Measurements from ENCODE around the gene KLHDC4.
A peak's percentile ranks its signal among the peaks of the same experiment; 100 is the strongest.
"Not testable (repeated sequence)": the region's sequence is repeated elsewhere in the genome, so short reads cannot be mapped to it uniquely, and the experiment has no call there.

KLHDC4 gene

DNA sequence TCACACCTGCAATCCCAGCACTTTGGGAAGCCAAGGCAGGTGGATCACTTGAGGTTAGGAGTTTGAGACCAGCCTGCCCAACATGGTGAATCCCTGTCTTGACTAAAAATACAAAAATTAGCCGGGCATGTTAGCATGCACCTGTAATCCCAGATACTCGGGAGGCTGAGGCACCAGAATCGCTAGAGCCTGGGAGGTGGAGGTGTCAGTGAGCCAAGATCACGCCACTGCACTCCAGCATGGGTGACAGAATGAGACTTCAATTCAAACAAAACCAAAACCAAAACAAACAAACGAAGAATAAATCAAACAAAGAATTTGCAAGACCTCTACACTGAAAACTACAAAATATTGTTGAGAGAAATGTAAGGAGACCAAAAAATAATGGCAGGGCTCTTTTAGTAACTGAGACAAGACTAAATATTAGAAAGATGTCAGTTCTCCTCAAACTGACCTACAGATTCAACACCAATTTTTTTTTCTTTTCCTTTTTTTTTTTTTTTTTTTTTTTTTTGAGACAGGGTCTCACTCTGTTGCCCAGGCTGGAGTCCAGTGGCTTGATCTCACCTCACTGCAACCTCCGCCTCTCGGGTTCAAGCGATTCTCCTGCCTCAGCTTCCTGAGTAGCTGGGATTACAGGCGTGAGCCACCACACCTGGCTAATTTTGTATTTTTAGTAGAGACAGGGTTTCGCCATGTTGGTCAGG lies 23.1 kb upstream of the KLHDC4 start:
- not testable (repeated sequence) for DNase-seq (ENCODE audit: low spot score)

DNA sequence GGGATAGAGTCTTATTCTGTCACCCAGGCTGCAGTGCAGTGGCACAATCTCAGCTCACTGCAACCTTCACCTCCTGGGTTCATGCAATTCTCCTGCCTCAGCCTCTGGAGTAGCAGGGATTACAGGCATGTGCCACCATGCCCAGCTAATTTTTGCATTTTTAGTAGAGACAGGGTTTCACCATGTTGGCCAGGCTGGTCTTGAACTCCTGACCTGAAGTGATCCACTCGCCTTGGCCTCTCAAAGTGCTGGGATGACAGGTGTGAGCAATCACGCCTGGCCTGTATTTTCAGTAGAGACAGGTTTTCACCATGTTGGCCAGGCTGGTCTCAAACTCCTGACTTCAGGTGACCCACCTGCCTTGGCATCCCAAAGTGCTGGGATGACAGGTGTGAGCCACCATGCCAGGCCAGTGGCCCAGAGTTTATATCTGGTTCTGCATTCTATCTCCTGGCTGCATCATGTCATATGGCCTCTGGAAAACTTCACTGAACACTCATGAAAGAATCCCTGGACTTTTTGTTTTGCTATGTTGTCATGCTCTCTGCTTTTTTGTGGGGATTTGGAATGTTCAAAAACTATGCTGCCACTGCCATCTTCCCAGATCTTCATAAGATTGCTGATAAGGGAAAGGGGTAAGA lies 21.8 kb upstream of the KLHDC4 start:
- DNase-seq (ENCODE audit: low spot score): not testable (repeated sequence)

DNA sequence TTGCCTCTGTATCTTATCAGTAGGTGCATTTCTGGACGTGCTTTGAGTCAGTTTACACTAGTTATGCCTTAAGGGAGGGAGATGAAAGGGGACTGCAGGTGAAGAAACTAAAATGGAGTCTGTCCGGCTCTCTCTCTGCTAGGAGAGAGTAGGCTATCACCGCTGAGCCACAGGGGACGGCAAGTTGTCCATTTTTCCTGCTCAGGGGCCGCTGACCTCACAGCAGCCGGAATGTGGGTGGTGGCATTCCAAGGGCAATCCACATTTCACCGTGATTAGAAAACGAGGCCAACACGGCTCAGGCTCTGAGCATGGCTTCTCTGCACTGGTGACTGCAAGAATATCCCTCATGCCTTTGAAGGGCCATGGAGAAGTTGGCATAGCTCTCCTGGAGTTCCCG lies 19.0 kb upstream of the KLHDC4 start:
- DNase-seq (ENCODE audit: low spot score): peak; percentile 63

DNA sequence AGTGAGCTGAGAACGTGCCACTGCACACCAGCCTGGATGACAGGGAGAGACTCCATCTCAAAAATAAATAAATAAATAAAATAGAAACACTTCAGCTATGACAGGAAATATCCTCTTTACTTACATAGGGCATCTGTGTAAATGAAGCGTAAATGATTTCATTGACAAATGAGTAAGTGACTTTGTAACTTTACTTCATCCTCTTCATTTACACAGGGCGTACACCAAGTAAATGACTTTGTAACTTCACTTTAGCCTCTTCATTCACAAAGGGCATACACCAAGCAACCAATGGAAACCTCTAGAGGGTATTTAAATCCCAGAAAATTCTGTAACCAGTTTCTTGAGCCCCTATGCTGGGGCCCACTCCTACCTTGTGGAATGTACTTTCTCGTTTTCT lies 16.2 kb upstream of the KLHDC4 start:
- no peak for DNase-seq (ENCODE audit: low spot score)

DNA sequence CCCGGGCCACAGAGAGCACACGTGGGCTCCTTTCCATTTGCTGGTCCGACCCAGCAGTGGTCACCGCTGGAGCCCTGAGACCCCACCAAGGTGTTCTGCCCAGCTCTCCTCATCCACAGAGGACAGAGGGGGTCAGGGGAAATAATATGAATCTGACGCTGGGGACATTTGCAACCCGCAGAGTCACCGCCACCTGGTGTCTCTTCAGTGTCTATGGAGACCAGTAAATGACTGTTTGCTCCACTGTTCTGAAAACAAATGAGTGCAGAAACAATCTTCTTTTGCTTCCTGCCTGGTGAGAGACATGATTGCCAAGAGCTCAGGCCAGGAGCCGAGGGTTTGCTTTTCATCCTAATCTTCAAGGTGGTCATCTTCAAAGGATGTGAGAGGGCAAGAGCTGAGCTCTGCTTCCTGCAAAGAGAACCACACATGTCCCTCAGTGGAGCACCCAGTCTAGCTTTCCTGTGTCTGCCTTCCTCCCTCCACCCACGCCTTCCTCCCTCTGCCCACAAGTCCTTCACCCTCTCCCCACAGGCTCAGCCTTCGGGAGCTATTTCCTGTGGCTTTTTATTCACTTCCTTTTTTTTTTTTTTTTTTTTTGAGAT lies 14.7 kb upstream of the KLHDC4 start:
- no peak for DNase-seq (ENCODE audit: low spot score)

DNA sequence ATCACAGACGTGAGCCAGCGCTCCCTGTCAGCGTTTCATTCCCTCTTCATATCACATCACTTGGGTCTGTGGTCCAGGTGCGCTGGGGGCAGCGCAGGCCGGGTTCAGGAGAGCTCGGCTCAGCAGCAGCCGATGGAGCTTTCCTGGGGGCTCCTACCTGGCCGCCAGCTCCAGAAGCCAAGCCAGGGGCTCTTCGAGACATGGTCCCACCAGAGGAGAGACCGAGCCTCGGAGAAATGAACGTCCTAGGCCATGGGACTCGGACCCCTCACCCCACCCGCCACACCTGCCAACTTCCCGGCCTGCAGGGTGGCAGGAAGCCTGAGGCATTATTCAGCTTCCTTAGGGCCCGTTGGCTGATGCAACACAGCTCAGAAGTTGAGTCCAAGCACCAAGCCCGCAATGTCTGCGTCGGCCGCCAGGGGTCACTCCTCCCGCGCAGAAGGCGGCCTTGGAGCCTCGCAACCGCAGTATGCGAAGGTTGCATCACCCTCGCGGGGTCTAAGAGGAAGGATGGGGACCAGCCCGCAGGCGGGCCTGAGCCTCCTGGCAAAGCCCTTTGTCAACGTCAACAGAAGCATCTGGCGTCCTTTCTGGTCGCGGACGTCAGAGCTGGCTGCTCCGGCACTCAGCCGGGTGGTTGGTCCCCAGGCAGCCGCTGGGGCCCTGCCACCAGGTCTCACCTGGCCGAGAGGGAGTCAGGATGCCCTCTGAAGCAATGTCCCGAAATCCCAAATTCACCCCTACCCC lies 13.2 kb upstream of the KLHDC4 start:
- peak; percentile 79 for DNase-seq (ENCODE audit: low spot score)

DNA sequence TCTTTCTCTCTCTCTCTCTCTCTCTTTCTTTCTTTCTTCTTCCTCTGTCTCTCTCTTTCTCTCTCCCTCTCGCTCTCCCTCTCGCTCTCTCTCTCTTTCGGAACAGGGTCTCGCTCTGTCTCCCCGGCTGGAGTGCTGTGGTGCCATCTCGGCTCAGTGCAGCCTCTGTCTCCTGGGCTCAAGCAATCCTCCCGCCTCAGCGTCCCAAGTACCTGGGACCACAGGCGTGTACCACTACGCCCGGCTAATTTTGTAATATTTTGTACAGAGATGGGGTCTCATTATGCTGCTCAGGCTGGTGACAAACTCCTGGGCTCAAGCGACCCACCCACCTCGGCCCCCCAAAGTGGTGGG lies 12.7 kb upstream of the KLHDC4 start:
- no peak for DNase-seq (ENCODE audit: low spot score)

DNA sequence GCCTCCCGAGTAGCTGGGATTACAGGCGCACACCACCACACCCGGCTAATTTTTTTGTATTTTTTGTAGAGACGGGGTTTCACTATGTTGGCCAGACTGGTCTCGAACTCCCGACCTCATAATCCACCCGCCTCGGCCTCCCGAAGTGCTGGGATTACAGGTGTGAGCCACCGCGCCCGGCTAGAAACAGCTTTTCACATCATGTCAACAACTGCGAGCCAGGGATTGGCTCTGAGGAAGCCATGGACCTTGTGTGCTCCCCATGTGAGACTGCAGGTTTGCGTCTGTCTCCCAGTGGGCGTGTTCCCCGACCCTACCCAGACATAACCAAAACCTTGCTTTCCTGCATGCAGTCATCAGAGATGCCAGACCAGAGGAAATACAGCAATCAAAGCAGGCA lies 8.1 kb upstream of the KLHDC4 start:
- not testable (repeated sequence) for DNase-seq (ENCODE audit: low spot score)

DNA sequence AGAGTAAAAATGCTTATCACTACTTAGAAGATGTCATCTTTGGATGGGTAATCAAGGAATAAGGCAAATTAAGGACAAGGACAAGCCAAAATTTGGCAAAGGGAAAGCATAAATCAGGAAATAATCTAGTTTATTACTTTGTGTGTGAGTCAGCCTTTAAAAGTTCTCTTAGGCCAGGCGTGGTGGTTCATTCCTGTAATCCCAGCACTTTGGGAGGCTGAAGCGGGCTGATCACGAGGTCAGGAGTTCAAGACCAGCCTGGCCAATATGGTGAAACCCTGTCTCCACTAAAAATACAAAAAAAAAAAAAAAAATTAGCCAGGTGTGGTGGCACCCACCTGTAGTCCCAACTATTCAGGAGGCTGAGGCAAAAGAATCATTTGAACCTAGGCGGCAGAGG lies 1.7 kb upstream of the KLHDC4 start:
- not testable (repeated sequence) for DNase-seq (ENCODE audit: low spot score)

DNA sequence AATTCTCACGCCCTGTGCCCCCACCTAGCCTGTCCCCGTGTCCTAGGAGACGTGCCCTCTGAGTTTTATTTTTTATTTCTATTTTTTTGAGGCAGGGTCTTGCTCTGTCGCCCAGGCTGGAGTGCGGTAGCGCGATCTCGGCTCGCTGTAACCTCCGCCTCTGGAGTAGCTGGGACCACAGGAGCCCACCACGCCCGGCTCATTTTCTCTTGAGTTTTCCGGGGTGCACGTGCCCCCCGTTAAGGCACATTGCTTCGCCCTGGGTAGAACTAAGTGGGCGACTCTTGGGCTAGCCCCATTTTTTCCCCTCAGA lies 655 bp upstream of the KLHDC4 start:
- DNase-seq (ENCODE audit: low spot score): no peak

DNA sequence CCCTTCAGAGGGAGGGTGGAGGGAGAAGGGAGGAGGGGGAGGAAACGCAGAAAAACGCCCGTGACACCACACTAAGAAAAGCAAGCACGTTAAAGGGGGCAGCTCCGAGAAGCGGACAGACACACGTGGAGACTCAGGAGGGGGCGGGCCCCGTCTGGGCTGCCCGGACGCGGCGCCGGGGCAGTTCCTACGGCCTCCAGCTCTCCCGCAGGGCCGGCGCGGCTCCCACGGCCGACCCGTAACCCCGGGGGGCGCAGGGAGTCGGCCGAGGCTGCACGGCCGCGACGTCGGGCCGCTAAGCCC lies 362 bp downstream of the KLHDC4 start:
- peak; percentile 42 for DNase-seq (ENCODE audit: low spot score)

DNA sequence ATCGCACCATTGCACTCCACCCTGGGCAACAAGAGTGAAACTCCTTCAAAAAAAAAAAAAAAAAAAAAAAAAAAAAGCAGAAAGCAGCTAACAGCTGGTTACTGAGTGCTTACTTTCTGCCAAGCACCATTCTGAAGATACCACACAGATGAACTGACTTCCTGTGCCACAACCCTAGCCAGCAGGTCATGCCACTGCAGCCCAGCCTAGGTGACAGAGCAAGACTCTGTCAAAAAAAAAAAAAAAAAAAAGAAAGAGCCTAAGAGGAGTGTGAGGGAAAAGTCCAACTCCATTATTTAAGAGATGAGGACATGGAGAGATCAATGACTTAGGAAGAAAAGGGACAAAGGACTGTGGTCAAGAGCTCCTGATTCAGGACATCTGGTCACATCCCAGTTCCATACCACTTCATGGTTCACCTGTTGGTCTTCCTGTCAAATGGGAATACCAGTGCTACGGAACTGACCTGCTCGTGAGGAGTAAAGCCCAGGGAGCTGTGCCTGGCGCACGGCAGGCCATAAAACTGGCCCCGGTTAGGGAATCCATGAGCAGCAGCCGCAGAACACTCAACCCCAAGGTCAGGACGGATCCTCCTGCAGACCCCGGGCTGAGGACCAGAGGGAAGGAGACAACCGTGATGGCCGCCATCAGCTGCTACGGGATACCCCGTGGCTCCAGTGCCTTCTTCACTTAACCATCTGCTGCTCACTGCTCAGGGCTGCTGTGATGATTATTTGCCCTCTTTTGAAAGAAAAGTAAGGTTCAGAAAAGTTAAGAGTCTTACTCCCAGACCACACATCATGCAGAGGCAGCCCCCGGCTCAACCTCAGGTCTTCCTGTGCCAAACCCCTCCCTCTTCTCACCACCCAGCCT lies 950 bp downstream of the KLHDC4 start:
- no peak for DNase-seq (ENCODE audit: low spot score)

DNA sequence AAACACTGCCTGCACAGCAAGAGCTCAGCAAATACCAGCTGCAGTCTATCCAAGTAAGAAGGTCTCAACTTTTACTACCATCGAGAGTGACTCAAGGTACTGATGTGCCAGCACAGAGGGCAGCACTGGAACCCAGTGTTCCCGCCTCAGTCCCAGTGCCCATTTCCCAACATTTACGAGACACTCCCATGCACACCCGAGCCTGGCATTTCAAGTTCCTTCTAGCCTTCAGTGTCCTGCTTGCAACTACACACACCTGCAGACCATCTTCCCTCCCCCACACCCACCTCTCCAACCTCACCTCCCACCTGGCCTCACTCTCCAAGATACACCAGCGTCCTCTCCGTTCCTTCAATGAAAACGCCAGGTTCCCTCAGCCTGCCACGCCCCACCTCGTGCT lies 3.2 kb downstream of the KLHDC4 start:
- DNase-seq (ENCODE audit: low spot score): no peak

DNA sequence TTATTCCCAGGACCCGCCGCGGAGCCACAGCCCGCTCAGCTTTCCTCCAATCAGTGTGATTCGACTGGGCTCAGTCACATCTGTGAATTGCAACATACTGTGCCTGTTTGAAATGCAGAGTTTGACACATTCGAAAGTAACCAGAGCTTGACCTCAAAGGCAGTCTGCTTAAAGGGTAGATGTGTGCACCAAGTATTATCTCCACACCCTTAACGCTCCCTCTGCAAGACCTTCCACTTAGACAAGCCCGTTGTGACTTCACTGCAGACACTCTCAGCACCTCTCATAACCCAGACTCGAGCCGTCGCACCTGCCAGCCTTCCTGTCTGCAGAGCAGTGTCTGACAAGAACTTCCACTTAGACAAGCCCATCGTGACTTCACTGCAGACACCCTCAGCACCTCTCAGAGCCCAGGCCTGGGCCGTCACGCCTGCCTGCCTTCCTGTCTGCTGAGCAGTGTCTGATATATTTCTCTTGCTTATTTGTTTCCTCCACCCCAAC lies 3.7 kb downstream of the KLHDC4 start:
- DNase-seq (ENCODE audit: low spot score): no peak

DNA sequence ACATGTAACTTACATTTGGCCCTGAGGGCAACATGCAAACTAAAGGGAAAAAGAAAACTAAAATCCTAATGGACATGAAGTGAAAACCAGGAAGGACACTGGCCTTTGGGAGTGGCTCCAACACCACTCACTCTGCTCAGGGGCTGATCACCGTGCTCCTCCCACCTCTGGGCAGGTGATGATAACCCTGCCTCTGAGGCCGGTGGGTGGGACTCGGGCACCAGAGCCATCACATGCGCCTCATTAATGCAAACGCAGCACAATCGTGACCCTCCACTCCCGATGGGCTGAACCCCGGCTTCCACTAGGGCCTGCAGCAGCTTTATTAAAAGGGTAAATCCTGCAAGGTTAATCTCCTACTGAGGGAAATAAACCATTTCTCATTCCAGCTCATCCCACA lies 4.7 kb downstream of the KLHDC4 start:
- no peak for DNase-seq (ENCODE audit: low spot score)

DNA sequence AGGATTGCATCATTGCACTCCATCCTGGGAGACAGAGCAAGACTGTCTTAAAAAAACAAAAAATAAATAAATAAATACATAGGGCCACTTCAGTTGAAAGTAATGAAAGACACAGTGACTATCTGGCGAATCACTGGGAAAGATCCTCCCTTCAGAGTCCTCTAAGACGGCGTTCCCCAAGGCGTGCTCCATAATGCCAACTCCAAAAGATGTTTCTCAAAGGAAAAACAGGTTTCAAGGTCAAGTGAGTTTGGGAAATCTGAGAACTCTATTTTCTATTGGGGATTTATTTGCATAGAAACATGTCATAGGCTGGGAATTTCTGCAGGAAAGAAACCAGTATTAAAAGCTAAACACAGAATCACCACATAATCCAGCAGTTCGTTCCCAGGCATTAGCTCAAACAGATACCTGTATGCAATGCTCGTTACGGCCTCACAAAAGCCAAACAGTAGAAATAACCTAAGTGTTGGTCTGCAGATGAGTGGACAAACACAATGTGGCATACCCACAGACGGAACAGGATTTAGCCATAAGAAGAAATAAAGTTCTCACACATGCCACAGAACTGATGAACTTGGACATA lies 7.9 kb downstream of the KLHDC4 start:
- no peak for DNase-seq (ENCODE audit: low spot score)

DNA sequence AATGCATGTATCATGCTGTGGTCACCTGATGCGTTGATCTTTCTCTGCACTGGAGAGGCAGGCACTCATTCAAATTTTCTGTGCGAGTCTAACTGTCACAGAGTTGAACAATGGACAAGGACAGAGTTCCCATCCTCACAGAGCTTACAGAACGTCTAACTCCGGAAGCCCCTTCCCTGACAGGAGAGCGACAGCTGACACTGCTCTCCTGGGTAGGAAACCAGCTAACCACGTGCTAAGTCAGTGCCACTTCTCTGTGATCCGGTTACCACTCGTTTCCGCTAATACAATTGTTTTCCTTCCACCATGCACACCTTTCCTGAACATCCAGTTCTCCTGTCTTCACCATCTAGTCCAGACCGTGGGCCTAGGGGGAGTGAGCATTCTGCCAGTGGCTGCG lies 11.3 kb downstream of the KLHDC4 start:
- no peak for DNase-seq (ENCODE audit: low spot score)

DNA sequence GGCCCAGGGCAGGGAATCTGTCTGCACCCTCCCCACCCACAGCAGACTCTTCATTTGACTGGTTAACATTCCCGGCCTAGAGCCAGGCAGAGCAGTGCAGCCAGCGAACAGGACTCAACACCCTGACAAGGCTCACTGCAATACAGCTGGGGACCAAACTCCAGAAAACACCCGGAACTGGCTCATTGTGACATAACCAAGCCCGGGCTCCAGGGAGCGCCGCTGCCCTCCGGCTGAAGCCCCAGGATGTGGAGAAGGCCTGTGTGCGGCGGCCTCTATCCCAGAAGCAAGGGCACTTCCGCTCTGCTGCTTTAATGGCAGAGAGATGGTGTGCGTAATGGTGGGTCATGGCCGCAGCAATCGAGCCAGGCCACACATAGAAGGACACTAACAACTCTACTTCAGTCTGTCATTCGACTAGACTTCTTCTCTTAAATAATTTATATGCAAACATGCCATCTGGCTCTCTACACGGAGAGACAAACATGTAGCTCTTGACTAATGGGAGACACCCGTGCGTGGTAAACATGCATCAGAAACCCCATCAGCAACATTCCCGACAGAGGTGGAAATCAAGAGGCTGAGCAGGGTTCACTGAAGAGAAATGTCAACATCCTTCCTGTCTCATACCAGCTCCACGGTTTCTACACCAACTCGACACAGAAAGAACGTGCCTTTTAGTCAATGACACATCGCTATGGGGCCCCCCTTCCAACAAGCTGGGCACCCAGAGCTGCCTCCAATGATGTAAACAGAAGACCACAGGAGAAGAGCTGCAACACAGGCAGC lies 18.0 kb downstream of the KLHDC4 start:
- DNase-seq (ENCODE audit: low spot score): no peak

DNA sequence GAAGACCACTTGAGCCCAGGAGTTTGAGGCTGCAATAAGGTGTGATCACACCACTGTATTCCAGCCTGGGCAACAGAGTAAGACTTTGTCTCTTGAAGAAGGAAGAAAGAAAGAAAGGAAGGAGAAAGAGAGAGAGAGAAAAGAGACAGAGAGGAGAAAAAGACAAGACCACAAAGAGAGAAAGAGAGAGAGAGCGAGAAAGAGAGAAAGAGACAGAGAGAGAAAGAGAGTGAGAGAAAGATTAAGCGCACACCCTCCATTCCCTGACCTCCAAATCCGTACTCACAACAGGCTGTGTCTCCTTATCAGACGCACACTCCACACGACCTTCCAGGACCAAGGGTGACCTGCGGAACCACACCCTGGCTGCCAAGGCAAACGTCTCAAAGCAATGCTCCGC lies 19.6 kb downstream of the KLHDC4 start:
- DNase-seq (ENCODE audit: low spot score): no peak

DNA sequence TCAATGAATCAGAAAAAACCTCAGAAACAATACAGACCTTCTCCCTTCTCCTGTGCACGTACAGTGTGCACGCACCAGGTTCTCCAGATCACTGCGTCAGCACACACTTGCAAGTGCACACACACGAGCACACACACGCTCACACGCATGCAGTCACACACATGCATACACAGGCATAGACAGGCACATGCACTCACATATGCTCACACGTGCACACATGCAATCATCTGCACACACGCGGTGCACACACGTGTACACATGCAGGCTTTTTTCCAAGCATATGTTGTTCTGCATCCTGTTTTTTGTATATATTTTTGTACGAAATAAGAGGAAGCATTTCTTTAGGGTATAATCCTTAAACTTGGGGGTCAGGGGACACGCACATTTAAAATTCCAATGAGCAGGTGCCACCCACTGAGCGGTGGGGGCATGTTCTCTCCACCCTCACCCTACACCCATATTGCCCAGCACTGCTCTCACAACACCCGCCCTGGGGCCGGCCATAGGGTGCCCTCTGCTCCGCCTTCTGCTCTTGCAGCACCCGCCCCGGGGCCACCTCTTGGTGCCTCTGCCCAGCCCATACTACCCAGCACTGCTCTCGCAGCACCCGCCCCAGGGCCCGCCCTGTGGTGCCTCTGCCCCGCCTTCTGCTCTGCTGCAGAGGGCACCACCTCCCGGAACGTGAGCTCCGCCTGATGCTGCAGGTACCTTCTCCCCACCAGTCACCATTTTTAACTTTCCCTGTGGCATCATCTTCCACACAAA lies 20.9 kb downstream of the KLHDC4 start:
- peak; percentile 55 for DNase-seq (ENCODE audit: low spot score)
